Glutamatergic neuron (in vitro differentiated cells): ENCODE measurements around the gene JADE1. TPM values are rescaled to one million over a fixed set of nuclear protein-coding genes. Genes with fewer than 3 reads are reported as not detected.

Experiments used
- DNase-seq: peaks from one replicate; pipeline ENCODE4 v3.0.0; 2022
- H3K27ac Mint-ChIP-seq: one replicate; pipeline ENCODE4 v1.8.0; 2020; ENCODE audit warnings: mild to moderate bottlenecking, mixed read lengths, inconsistent platforms; ENCODE audit not compliant: unreplicated experiment
- H3K27me3 Mint-ChIP-seq: one replicate; pipeline ENCODE4 v1.8.0; 2020; ENCODE audit warnings: mild to moderate bottlenecking, moderate library complexity, mixed read lengths, inconsistent platforms; ENCODE audit not compliant: unreplicated experiment
- H3K36me3 Mint-ChIP-seq: one replicate; pipeline ENCODE4 v1.8.0; 2020; ENCODE audit warnings: mild to moderate bottlenecking, mixed read lengths, inconsistent platforms; ENCODE audit not compliant: unreplicated experiment
- H3K4me1 Mint-ChIP-seq: one replicate; pipeline ENCODE4 v1.8.0; 2020; ENCODE audit warnings: mild to moderate bottlenecking, low read depth, mixed read lengths, inconsistent platforms; ENCODE audit not compliant: unreplicated experiment
- H3K4me3 Mint-ChIP-seq: one replicate; pipeline ENCODE4 v1.8.0; 2020; ENCODE audit warnings: mild to moderate bottlenecking, mixed read lengths, inconsistent platforms; ENCODE audit not compliant: unreplicated experiment
- H3K9me3 Mint-ChIP-seq: one replicate; pipeline ENCODE4 v1.8.0; 2020; ENCODE audit warnings: mild to moderate bottlenecking, moderate library complexity, mixed read lengths, inconsistent platforms; ENCODE audit not compliant: unreplicated experiment
- total RNA-seq: library from RNA; stranded (reverse); fragmentation: NEBNext Ultra II Directional; extraction: Animal tissue kit (Norgen Biotek cat#: 25700); gene quantifications from one replicate; pipeline ENCODE4 v1.2.1, GENCODE V29; 2021; ENCODE audit not compliant: unreplicated experiment
- TF ChIP-seq, protein P1 (sequence below): fragments of 200-600 bp; sonication (generic); IDR thresholded peaks from one replicate; pipeline ENCODE4 v1.5.0; 2021; ENCODE audit not compliant: partially characterized antibody, unreplicated experiment

The JADE1 gene
- total RNA-seq, 1 donor from 2014 or later: 9.1 TPM

- TF ChIP-seq, protein P1, sequence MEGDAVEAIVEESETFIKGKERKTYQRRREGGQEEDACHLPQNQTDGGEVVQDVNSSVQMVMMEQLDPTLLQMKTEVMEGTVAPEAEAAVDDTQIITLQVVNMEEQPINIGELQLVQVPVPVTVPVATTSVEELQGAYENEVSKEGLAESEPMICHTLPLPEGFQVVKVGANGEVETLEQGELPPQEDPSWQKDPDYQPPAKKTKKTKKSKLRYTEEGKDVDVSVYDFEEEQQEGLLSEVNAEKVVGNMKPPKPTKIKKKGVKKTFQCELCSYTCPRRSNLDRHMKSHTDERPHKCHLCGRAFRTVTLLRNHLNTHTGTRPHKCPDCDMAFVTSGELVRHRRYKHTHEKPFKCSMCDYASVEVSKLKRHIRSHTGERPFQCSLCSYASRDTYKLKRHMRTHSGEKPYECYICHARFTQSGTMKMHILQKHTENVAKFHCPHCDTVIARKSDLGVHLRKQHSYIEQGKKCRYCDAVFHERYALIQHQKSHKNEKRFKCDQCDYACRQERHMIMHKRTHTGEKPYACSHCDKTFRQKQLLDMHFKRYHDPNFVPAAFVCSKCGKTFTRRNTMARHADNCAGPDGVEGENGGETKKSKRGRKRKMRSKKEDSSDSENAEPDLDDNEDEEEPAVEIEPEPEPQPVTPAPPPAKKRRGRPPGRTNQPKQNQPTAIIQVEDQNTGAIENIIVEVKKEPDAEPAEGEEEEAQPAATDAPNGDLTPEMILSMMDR: peak; percentile 96
- peaks cover 5% of the 10 kb centered on the region for H3K9me3 Mint-ChIP-seq
- no peak overlapping the region for H3K4me3 Mint-ChIP-seq
- H3K36me3 Mint-ChIP-seq: peaks cover 5% of the 10 kb centered on the region
- no peaks in the 10 kb centered on the region for H3K27me3 Mint-ChIP-seq
- DNase-seq: peak; percentile 89
- no peaks in the 10 kb centered on the region for H3K4me1 Mint-ChIP-seq
- no peak overlapping the region for H3K27ac Mint-ChIP-seq
These were observed 54.0 kb downstream of the JADE1 start for GRCh38 chr4:128863312-128864075.

DNA sequence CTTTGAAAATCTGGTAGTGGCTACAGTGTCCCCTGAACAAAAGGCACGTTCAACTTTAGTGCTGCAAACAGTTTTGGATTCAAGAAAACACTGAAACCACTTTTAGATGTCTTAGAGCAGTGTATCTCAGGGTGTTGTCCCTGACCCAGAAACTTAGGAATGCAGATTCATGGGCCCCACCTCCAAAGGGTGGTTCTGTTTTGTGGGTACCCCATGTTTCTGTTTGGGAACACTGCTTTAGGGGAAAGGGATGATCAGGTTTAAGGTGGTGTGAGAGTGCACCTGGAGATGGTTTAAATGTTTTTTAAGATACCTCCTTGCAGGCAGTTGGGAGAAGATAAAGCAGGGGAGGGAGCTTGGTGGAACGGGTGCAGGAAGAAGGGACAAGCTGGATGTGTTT, 55.6 kb downstream of the JADE1 start:
- peaks cover 5% of the 10 kb centered on the region for H3K36me3 Mint-ChIP-seq
- TF ChIP-seq, protein P1: no peak
- H3K27ac Mint-ChIP-seq: no peak overlapping the region
- H3K9me3 Mint-ChIP-seq: peaks cover 3% of the 10 kb centered on the region
- no peaks in the 10 kb centered on the region for H3K27me3 Mint-ChIP-seq
- DNase-seq: no peak
- H3K4me3 Mint-ChIP-seq: no peak overlapping the region
- no peaks in the 10 kb centered on the region for H3K4me1 Mint-ChIP-seq

DNA sequence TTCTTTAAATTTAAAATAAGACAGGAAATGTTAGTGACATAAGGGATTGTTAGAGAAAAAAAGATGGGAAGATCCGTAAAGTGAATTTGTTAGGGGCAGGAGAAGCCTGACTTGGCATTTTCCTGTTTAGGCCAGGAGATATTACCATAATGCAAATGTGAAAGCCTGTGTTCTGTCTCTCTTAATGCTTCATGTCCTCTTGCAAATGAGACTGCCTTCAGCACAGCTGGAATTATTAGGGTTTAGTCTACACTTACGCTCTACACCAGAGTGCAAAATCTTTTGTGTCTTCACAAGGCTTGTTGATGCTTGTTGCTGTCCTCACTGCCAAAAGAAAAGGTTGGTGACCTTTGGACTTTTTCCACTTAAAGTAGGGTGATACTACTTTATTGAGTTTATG, 56.8 kb downstream of the JADE1 start:
- no peak for DNase-seq
- Mint-ChIP-seq H3K36me3 (no peaks in the 10 kb centered on the region), H3K4me1 (no peaks in the 10 kb centered on the region), H3K27ac (no peak overlapping the region), H3K9me3 (peaks cover 3% of the 10 kb centered on the region), H3K27me3 (no peaks in the 10 kb centered on the region), H3K4me3 (no peak overlapping the region)
- TF ChIP-seq, protein P1: no peak

DNA sequence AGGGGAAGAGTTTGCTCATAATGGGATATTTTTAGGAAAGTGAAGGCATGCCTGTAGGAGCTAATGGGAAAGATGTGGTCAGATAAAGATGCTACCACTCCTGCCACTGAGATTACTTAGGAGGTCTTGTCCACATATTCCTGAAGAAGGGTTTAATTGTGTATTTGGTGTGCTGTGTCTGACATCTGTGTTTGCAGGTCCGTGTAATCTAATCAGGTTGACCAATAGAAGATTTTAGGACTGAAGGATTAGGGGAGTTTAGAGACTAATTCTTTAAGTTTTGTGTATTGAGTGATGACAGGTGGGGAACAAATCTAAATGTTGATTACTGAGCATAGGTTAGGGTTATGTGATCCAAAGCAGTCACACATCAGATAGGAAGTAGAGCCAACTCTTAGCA, 57.2 kb downstream of the JADE1 start:
- peaks cover 3% of the 10 kb centered on the region for H3K9me3 Mint-ChIP-seq
- H3K27me3 Mint-ChIP-seq: peaks cover 4% of the 10 kb centered on the region
- TF ChIP-seq, protein P1: no peak
- H3K4me3 Mint-ChIP-seq: no peak overlapping the region
- no peaks in the 10 kb centered on the region for H3K36me3 Mint-ChIP-seq
- no peak overlapping the region for H3K27ac Mint-ChIP-seq
- no peaks in the 10 kb centered on the region for H3K4me1 Mint-ChIP-seq
- DNase-seq: no peak

DNA sequence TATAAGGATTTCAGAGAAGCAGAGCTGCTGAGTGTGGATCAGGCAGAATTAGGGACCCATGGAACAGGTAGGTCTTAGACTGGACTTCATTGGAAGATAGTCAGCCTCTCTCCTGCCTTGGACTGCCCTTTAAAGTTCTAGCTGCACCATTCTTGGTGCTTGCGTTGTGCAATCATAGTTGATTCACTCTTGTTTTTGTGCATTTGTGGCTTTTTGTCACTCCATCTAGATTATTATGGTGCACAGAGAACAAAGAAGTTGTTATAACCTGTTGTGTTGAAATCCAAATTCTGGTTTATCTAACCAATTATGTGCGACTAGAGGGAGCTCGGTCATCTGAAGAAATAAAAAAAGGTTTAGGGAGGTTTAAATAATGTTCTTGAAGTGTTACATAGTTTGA, 59.3 kb downstream of the JADE1 start:
- H3K27me3 Mint-ChIP-seq: peaks cover 4% of the 10 kb centered on the region
- no peaks in the 10 kb centered on the region for H3K36me3 Mint-ChIP-seq
- TF ChIP-seq, protein P1: no peak
- no peak overlapping the region for H3K27ac Mint-ChIP-seq
- peaks cover 2% of the 10 kb centered on the region for H3K9me3 Mint-ChIP-seq
- DNase-seq: no peak
- no peaks in the 10 kb centered on the region for H3K4me1 Mint-ChIP-seq
- no peak overlapping the region for H3K4me3 Mint-ChIP-seq
